PC-9 (cell line): ENCODE data around the gene AMBRA1. TPM values are rescaled to one million over a fixed set of nuclear protein-coding genes. Genes with fewer than 3 reads are reported as not detected.

Experiments used
- BruUV-seq: library from RNA; stranded (reverse); fragments of 400-500 nt; replicated peaks from 2 replicates; lab custom pipeline; 2021; lab: Mats Ljungman, UMichigan
- CTCF ChIA-PET: fragments of 300-600 bp; sonication (Branson Sonifier 250); formaldehyde crosslinking; loops from one replicate; lab custom pipeline; 2022; ENCODE audit warnings: antibody characterized with exemption; lab: Charles Lee
- POLR2A ChIA-PET: fragments of 300-600 bp; sonication (Branson Sonifier 250); formaldehyde crosslinking; loops from one replicate; lab custom pipeline; 2022; ENCODE audit warnings: antibody characterized with exemption; ENCODE audit not compliant: unreplicated experiment; lab: Charles Lee
- DNase-seq, 2 experiments: peaks; one replicate each; pipeline versions ENCODE4 v3.0.0 to v3.0.0-alpha.2; 2015 to 2022; ENCODE audit warnings: mixed read lengths in 1 of 2
- H2AFZ ChIP-seq: fragments of 200-600 bp; sonication (generic); 2 replicates; pipeline ENCODE4 v1.8.1; 2017; ENCODE audit warnings: antibody characterized with exemption
- H3F3A ChIP-seq: fragments of 200-600 bp; sonication (generic); 2 replicates; pipeline ENCODE4 v1.8.1; 2017; ENCODE audit warnings: antibody characterized with exemption, mild to moderate bottlenecking, low read depth; ENCODE audit not compliant: insufficient read depth
- H3K27ac ChIP-seq: fragments of 200-600 bp; sonication (generic); 2 replicates; pipeline ENCODE4 v1.6.1; 2016; ENCODE audit warnings: mixed run types
- H3K27me3 ChIP-seq: fragments of 200-600 bp; sonication (generic); 2 replicates; pipeline ENCODE4 v1.6.1; 2016; ENCODE audit warnings: low read depth, mixed run types; ENCODE audit not compliant: insufficient read depth
- H3K36me3 ChIP-seq: fragments of 200-600 bp; sonication (generic); 2 replicates; pipeline ENCODE4 v1.6.1; 2016; ENCODE audit warnings: low read depth, mixed run types
- H3K4me1 ChIP-seq: fragments of 200-600 bp; sonication (generic); replicated peaks from 2 replicates; pipeline ENCODE4 v1.6.1; 2016; ENCODE audit warnings: mixed run types; ENCODE audit not compliant: insufficient read depth
- H3K4me2 ChIP-seq: fragments of 200-600 bp; sonication (generic); 2 replicates; pipeline ENCODE4 v1.6.1; 2017; ENCODE audit warnings: mixed run types
- H3K4me3 ChIP-seq: fragments of 200-600 bp; sonication (generic); 2 replicates; pipeline ENCODE4 v1.6.1; 2016; ENCODE audit warnings: mixed run types
- H3K79me2 ChIP-seq: fragments of 200-600 bp; sonication (generic); 2 replicates; pipeline ENCODE4 v1.6.1; 2017; ENCODE audit warnings: low read depth, mixed run types
- H3K9me2 ChIP-seq: fragments of 200-600 bp; sonication (generic); 2 replicates; pipeline ENCODE4 v1.8.1; 2017; ENCODE audit warnings: mild to moderate bottlenecking; ENCODE audit not compliant: insufficient read depth
- H3K9me3 ChIP-seq: fragments of 200-600 bp; sonication (generic); 2 replicates; pipeline ENCODE4 v1.8.1; 2016; ENCODE audit warnings: low read depth; ENCODE audit not compliant: insufficient read depth
- H4K20me1 ChIP-seq: fragments of 200-600 bp; sonication (generic); 2 replicates; pipeline ENCODE4 v1.8.1; 2017; ENCODE audit not compliant: insufficient read depth
- EZH2 ChIP-seq: fragments of 200-600 bp; sonication (generic); IDR thresholded peaks from 2 replicates; pipeline ENCODE4 v1.8.0; 2017; ENCODE audit warnings: antibody characterized with exemption, low read depth
- intact Hi-C: fragments of 100-400 bp; cut with micrococcal nuclease; formaldehyde crosslinking; loops from one replicate; pipeline ENCODE4 v1.10.0; 2022; ENCODE audit not compliant: unreplicated experiment
- total RNA-seq: library from RNA; stranded (reverse); gene quantifications from 2 replicates; pipeline ENCODE4 v1.2.3, GENCODE V29; 2021
- TF ChIP-seq, protein P1 (sequence below): fragments of 200-600 bp; sonication (generic); conservative IDR thresholded peaks from 2 replicates; pipeline ENCODE4 v1.6.1; 2017; ENCODE audit warnings: mixed run types, antibody characterized with exemption, mild to moderate bottlenecking, moderate library complexity

AMBRA1 gene
- total RNA-seq, 1 experiment from 2014 or later: 41.4 TPM

GRCh38 chr11:46348566-46349401 lies 245.0 kb downstream of the AMBRA1 start:
- POLR2A ChIA-PET: no interaction called here

DNA sequence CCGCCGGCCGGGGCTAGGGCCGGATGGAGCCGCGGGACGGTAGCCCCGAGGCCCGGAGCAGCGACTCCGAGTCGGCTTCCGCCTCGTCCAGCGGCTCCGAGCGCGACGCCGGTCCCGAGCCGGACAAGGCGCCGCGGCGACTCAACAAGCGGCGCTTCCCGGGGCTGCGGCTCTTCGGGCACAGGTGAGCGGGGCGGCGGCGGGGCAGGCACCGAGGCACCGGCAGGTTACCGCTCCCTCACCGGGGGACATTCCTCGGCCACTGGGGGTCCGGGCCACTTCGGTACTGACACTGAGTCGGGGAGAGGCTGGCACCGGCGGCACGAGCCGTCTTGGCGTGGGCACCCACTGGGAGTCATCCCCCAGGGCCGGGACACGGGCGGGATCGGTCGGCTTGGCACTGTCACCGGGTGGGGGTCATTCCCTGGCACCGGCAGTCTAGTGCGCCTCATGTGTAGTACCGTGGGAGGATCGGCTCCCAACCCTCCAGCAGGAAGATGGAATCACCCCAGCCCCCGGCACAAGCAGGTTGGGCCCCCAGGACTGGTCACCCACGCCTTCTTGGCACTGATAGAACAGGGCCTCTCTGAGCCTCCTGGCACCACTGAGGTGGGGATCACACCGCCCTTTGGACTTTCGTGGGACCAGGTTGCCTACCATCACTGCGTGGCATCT lies 246.0 kb downstream of the AMBRA1 start:
- TF ChIP-seq, protein P1, sequence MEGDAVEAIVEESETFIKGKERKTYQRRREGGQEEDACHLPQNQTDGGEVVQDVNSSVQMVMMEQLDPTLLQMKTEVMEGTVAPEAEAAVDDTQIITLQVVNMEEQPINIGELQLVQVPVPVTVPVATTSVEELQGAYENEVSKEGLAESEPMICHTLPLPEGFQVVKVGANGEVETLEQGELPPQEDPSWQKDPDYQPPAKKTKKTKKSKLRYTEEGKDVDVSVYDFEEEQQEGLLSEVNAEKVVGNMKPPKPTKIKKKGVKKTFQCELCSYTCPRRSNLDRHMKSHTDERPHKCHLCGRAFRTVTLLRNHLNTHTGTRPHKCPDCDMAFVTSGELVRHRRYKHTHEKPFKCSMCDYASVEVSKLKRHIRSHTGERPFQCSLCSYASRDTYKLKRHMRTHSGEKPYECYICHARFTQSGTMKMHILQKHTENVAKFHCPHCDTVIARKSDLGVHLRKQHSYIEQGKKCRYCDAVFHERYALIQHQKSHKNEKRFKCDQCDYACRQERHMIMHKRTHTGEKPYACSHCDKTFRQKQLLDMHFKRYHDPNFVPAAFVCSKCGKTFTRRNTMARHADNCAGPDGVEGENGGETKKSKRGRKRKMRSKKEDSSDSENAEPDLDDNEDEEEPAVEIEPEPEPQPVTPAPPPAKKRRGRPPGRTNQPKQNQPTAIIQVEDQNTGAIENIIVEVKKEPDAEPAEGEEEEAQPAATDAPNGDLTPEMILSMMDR: no peak
- no peak for TF ChIP-seq EZH2
- Histone ChIP-seq H3K4me1 (peaks cover 36% of the 10 kb centered on the region), H3K27ac (no peak overlapping the region), H3K27me3 (no peaks in the 10 kb centered on the region), H4K20me1 (peaks cover 13% of the 10 kb centered on the region), H3F3A (no peaks in the 10 kb centered on the region; the same call in 1 of the 2 replicates), H2AFZ (peak overlapping the region; percentile 83), H3K9me2 (no peaks in the 10 kb centered on the region), H3K4me3 (peak overlapping the region; percentile 97), H3K9me3 (no peaks in the 10 kb centered on the region), H3K79me2 (peaks cover 46% of the 10 kb centered on the region), H3K36me3 (no peaks in the 10 kb centered on the region), H3K4me2 (peak overlapping the region; percentile 90)
- intact Hi-C loops: loop anchor here (10.0 kb wide), 1 partner anchor 223 kb away; the partner anchor contains the start of gene PHF21A
- ChIA-PET POLR2A (interaction anchor here (0.6 kb wide), 1 partner anchor 20 kb away, joined by 3 read pairs; no protein-coding TSS in a partner anchor), CTCF (interaction anchor here (0.7 to 1.3 kb wide), 4 partner anchors 8 to 214 kb away, joined by 3 to 6 read pairs (median 4); partner anchors contain the start of gene CHRM4)
- no TSS peak for BruUV-seq
- no peak for DNase-seq

More at GRCh38 chr11:46348566-46349401, 245.0 kb downstream of the AMBRA1 start:
- H3K4me3 ChIP-seq: peak overlapping the region; percentile 97
- CTCF ChIA-PET: interaction anchor here (1.0 kb wide), 2 partner anchors 9 to 33 kb away, joined by 3 to 6 read pairs; partner anchors contain the start of gene MDK
- H3K27ac ChIP-seq: no peak overlapping the region
- H3F3A ChIP-seq: no peaks in the 10 kb centered on the region; the same call in 1 of the 2 replicates
- H3K4me1 ChIP-seq: peaks cover 26% of the 10 kb centered on the region
- H3K9me2 ChIP-seq: no peaks in the 10 kb centered on the region
- intact Hi-C loops: loop anchor here (10.0 kb wide), 1 partner anchor 224 kb away; the partner anchor contains the start of gene PHF21A
- peaks cover 53% of the 10 kb centered on the region for H3K79me2 ChIP-seq
- peaks cover 18% of the 10 kb centered on the region for H4K20me1 ChIP-seq
- H3K9me3 ChIP-seq: no peaks in the 10 kb centered on the region
- no peak for TF ChIP-seq EZH2
- TF ChIP-seq, protein P1: no peak
- TSS peak; percentile 44 for BruUV-seq
- no peak overlapping the region for H2AFZ ChIP-seq
- H3K36me3 ChIP-seq: 0 out of 2 replicates have a peak, but pooled peaks cover 3% of the 10 kb centered on the region
- no peaks in the 10 kb centered on the region for H3K27me3 ChIP-seq
- DNase-seq: no peak
- peak overlapping the region; percentile 90 for H3K4me2 ChIP-seq
